ENCODE results near the gene ZG16B.

GRCh38 chr16:2787406-2787805 is 42.7 kb upstream of the ZG16B start, which contains the start of gene PRSS33:
- TF ChIP-seq CTCF (IDR thresholded peaks at IDR 0.05; ENCODE audit: low read depth, low read length) = no peak
- no peak for TF ChIP-seq POLR2A (IDR thresholded peaks at IDR 0.05; ENCODE audit: extremely low read depth, insufficient read length)
